H9 (cell line): ENCODE results near the gene PCSK2. TPM values are rescaled to one million over a fixed set of nuclear protein-coding genes. Genes with fewer than 3 reads are reported as not detected.

Experiments used
- DNase-seq: peaks from one replicate; pipeline ENCODE4 v3.0.0-alpha.2; 2017
- H2AFZ ChIP-seq: one replicate; pipeline ENCODE4 v1.6.1; 2013; ENCODE audit warnings: mild to moderate bottlenecking, low read length, control low read depth, moderate library complexity
- H2AK5ac ChIP-seq: 2 replicates; pipeline ENCODE4 v1.6.1; 2013; ENCODE audit warnings: low read length, control low read depth, mixed read lengths; ENCODE audit not compliant: insufficient read length
- H2BK120ac ChIP-seq: one replicate; pipeline ENCODE4 v1.6.1; 2013; ENCODE audit warnings: low read depth, mild to moderate bottlenecking, low read length, control low read depth, inconsistent platforms; ENCODE audit not compliant: poor library complexity, severe bottlenecking
- H2BK12ac ChIP-seq: 2 replicates; pipeline ENCODE4 v1.6.1; 2013; ENCODE audit warnings: low read length, control low read depth, mixed read lengths, low read depth; ENCODE audit not compliant: insufficient read length
- H2BK15ac ChIP-seq: 2 replicates; pipeline ENCODE4 v1.6.1; 2013; ENCODE audit warnings: low read depth, low read length, control low read depth
- H2BK20ac ChIP-seq: one replicate; pipeline ENCODE4 v1.6.1; 2013; ENCODE audit warnings: low read depth, mild to moderate bottlenecking, low read length, control low read depth, inconsistent platforms; ENCODE audit not compliant: poor library complexity, severe bottlenecking
- H2BK5ac ChIP-seq: 2 replicates; pipeline ENCODE4 v1.6.1; 2013; ENCODE audit warnings: low read length, control low read depth, mixed read lengths; ENCODE audit not compliant: insufficient read length
- H3K14ac ChIP-seq: 2 replicates; pipeline ENCODE4 v1.6.1; 2013; ENCODE audit warnings: low read length, control low read depth; ENCODE audit not compliant: insufficient read depth
- H3K18ac ChIP-seq: 2 replicates; pipeline ENCODE4 v1.6.1; 2013; ENCODE audit warnings: low read depth, mild to moderate bottlenecking, mixed read lengths, low read length, control low read depth; ENCODE audit not compliant: insufficient read length
- H3K23ac ChIP-seq: 2 replicates; pipeline ENCODE4 v1.6.1; 2013; ENCODE audit warnings: low read length, control low read depth, mixed read lengths, low read depth; ENCODE audit not compliant: insufficient read length
- H3K23me2 ChIP-seq: 2 replicates; pipeline ENCODE4 v1.6.1; 2013; ENCODE audit warnings: low read depth, mild to moderate bottlenecking, mixed read lengths, low read length, control low read depth; ENCODE audit not compliant: insufficient read length, poor library complexity, severe bottlenecking
- H3K27ac ChIP-seq: 2 replicates; pipeline ENCODE4 v1.5.1; 2013; ENCODE audit warnings: low read length, control low read depth, mixed read lengths, low read depth; ENCODE audit not compliant: insufficient read length
- H3K27me3 ChIP-seq: 2 replicates; pipeline ENCODE4 v1.6.1; 2013; ENCODE audit warnings: low read length, control low read depth, inconsistent platforms; ENCODE audit not compliant: insufficient read depth
- H3K4ac ChIP-seq: 2 replicates; pipeline ENCODE4 v1.6.1; 2013; ENCODE audit warnings: low read depth, mild to moderate bottlenecking, control low read depth, inconsistent platforms, low read length, moderate library complexity
- H3K4me1 ChIP-seq: 2 replicates; pipeline ENCODE4 v1.6.1; 2013; ENCODE audit warnings: low read length, control low read depth, inconsistent platforms; ENCODE audit not compliant: insufficient read depth
- H3K4me2 ChIP-seq: 2 replicates; pipeline ENCODE4 v1.6.1; 2013; ENCODE audit warnings: low read length, control low read depth, mixed read lengths; ENCODE audit not compliant: insufficient read length, insufficient read depth
- H3K56ac ChIP-seq: 2 replicates; pipeline ENCODE4 v1.6.1; 2013; ENCODE audit warnings: low read depth, mild to moderate bottlenecking, mixed read lengths, low read length, control low read depth; ENCODE audit not compliant: insufficient read length
- H3K79me1 ChIP-seq: 2 replicates; pipeline ENCODE4 v1.6.1; 2013; ENCODE audit warnings: low read depth, mild to moderate bottlenecking, moderate library complexity, low read length, control low read depth, inconsistent platforms; ENCODE audit not compliant: insufficient read depth, poor library complexity, severe bottlenecking
- H3K79me2 ChIP-seq: 2 replicates; pipeline ENCODE4 v1.6.1; 2013; ENCODE audit warnings: low read length, control low read depth, inconsistent platforms; ENCODE audit not compliant: insufficient read depth
- H3K9ac ChIP-seq: 2 replicates; pipeline ENCODE4 v1.6.1; 2013; ENCODE audit warnings: low read length, control low read depth, mixed read lengths; ENCODE audit not compliant: insufficient read length; ENCODE audit errors: extremely low read depth
- H3K9me3 ChIP-seq: one replicate; pipeline ENCODE4 v1.6.1; 2013; ENCODE audit warnings: low read depth, low read length, inconsistent platforms; ENCODE audit not compliant: control insufficient read depth
- H3T11ph ChIP-seq: one replicate; pipeline ENCODE4 v1.6.1; 2013; ENCODE audit warnings: mild to moderate bottlenecking, low read length, control low read depth, inconsistent platforms
- H4K20me1 ChIP-seq: one replicate; pipeline ENCODE4 v1.6.1; 2013; ENCODE audit not compliant: control insufficient read depth, insufficient read length, insufficient read depth
- H4K5ac ChIP-seq: 2 replicates; pipeline ENCODE4 v1.6.1; 2013; ENCODE audit warnings: low read depth, mild to moderate bottlenecking, mixed read lengths, low read length, control low read depth; ENCODE audit not compliant: insufficient read length
- H4K8ac ChIP-seq: replicated peaks from 2 replicates; pipeline ENCODE4 v1.6.1; 2013; ENCODE audit warnings: low read length, control low read depth, mixed read lengths, low read depth; ENCODE audit not compliant: insufficient read length
- H4K91ac ChIP-seq: 2 replicates; pipeline ENCODE4 v1.6.1; 2013; ENCODE audit warnings: low read depth, mild to moderate bottlenecking, moderate library complexity, mixed read lengths, low read length, control low read depth; ENCODE audit not compliant: insufficient read length
- H3K27ac Mint-ChIP-seq, 3 experiments: 2 replicates in 2 of 3; 3 replicates in 1 of 3; pipeline ENCODE4 v1.8.0; 2020 to 2021; ENCODE audit warnings: mixed read lengths in 3 of 3, mild to moderate bottlenecking in 1 of 3, moderate library complexity in 1 of 3
- H3K27me3 Mint-ChIP-seq: 2 replicates; pipeline ENCODE4 v1.8.0; 2021; ENCODE audit warnings: low read depth, mild to moderate bottlenecking, moderate library complexity, mixed read lengths
- H3K36me3 Mint-ChIP-seq, 3 experiments: 2 replicates in 2 of 3; 3 replicates in 1 of 3; pipeline ENCODE4 v1.8.0; 2020 to 2021; ENCODE audit warnings: low read depth in 3 of 3, mixed read lengths in 3 of 3; ENCODE audit not compliant: insufficient read depth in 1 of 3
- H3K4me1 Mint-ChIP-seq, 2 experiments: 2 replicates each; pipeline ENCODE4 v1.8.0; 2020; ENCODE audit warnings: mixed read lengths in 2 of 2
- H3K4me3 Mint-ChIP-seq, 2 experiments: 2 replicates in 1 of 2; 3 replicates in 1 of 2; pipeline ENCODE4 v1.8.0; 2020 to 2021; ENCODE audit warnings: mild to moderate bottlenecking in 2 of 2, mixed read lengths in 2 of 2, moderate library complexity in 1 of 2
- H3K9me3 Mint-ChIP-seq, 2 experiments: 2 replicates in 1 of 2; 3 replicates in 1 of 2; pipeline ENCODE4 v1.8.0; 2020; ENCODE audit warnings: mild to moderate bottlenecking in 2 of 2, mixed read lengths in 2 of 2, moderate library complexity in 1 of 2
- WGBS: extraction: QIAGEN DNeasy Blood & Tissue Kit; methylation state at CpG from one replicate; pipeline ENCODE4 v1.1.7; 2013; ENCODE audit warnings: missing lambda C conversion rate, low lambda C conversion rate, mixed read lengths; ENCODE audit not compliant: insufficient read length; ENCODE audit errors: extremely low coverage; 5-methylcytosine and 5-hydroxymethylcytosine counted together
- total RNA-seq: library from RNA; stranded (reverse); gene quantifications from 2 replicates; pipeline ENCODE4 v1.2.1, GENCODE V29; 2021
- TF ChIP-seq, protein P1 (sequence below): fragments of 200-600 bp; sonication (generic); conservative IDR thresholded peaks from 3 replicates; pipeline ENCODE4 v1.8.0; 2021; ENCODE audit warnings: antibody characterized with exemption, mild to moderate bottlenecking

The PCSK2 gene
- total RNA-seq, 1 experiment from 2014 or later: 2.8 TPM

DNA sequence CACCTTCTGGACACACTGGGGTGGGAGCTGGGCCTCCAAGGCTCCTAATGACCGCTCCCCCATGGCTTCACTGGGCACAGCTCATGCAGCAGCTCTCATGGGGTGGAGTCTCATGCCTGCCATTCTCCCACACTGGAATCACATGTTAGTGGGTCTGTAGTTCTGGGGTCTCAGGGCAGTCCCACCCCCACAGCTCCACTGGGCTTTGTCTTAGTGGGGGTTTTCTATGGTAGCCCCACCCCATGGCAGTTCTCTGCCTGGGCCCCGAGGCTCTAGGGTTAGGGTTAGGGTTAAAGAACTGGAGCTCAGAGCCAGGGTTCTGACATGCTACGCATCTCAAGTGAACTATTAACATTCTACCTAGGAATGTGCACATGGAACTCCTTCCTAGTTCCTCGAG lies 139.0 kb downstream of the PCSK2 start:
- Mint-ChIP-seq H3K9me3 (no peaks in the 10 kb centered on the region), H3K4me1 (no peaks in the 10 kb centered on the region), H3K4me3 (no peak overlapping the region), H3K27me3 (peaks cover 2% of the 10 kb centered on the region), H3K36me3 (no peaks in the 10 kb centered on the region), H3K27ac (no peak overlapping the region)
- Histone ChIP-seq H4K20me1 (no peaks in the 10 kb centered on the region), H2AK5ac (no peak overlapping the region), H2BK15ac (no peak overlapping the region), H4K91ac (no peak overlapping the region), H3K27ac (no peak overlapping the region), H3K56ac (no peak overlapping the region), H3K9ac (no peak overlapping the region), H2BK12ac (no peak overlapping the region), H3K79me2 (no peaks in the 10 kb centered on the region), H3K18ac (no peak overlapping the region), H3K14ac (no peak overlapping the region), H2BK20ac (no peak overlapping the region), H4K8ac (no peak overlapping the region), H2BK120ac (no peak overlapping the region), H3K4me2 (no peak overlapping the region), H3K4me1 (no peaks in the 10 kb centered on the region), H3K4ac (no peak overlapping the region), H3K9me3 (no peaks in the 10 kb centered on the region), H3K27me3 (no peaks in the 10 kb centered on the region; the same call in 1 of the 2 replicates), H3T11ph (no peak overlapping the region), H2AFZ (no peak overlapping the region), H3K23ac (no peak overlapping the region), H4K5ac (no peak overlapping the region), H2BK5ac (no peak overlapping the region), H3K23me2 (no peaks in the 10 kb centered on the region), H3K79me1 (no peaks in the 10 kb centered on the region)
- TF ChIP-seq, protein P1, sequence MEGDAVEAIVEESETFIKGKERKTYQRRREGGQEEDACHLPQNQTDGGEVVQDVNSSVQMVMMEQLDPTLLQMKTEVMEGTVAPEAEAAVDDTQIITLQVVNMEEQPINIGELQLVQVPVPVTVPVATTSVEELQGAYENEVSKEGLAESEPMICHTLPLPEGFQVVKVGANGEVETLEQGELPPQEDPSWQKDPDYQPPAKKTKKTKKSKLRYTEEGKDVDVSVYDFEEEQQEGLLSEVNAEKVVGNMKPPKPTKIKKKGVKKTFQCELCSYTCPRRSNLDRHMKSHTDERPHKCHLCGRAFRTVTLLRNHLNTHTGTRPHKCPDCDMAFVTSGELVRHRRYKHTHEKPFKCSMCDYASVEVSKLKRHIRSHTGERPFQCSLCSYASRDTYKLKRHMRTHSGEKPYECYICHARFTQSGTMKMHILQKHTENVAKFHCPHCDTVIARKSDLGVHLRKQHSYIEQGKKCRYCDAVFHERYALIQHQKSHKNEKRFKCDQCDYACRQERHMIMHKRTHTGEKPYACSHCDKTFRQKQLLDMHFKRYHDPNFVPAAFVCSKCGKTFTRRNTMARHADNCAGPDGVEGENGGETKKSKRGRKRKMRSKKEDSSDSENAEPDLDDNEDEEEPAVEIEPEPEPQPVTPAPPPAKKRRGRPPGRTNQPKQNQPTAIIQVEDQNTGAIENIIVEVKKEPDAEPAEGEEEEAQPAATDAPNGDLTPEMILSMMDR: no peak
- WGBS: no CpG with 5 or more reads among the region's 4 CpGs
- no peak for DNase-seq
